LNCaP clone FGC (cell line): Measurements from ENCODE around the gene SH3RF2.

ENCODE experiments used
- DNase-seq: peaks from one replicate; pipeline ENCODE4 v3.0.0-alpha.2; 2011; ENCODE audit warnings: low read depth
- H3K4me3 ChIP-seq: 2 replicates; pipeline ENCODE4 v1.5.1; 2011; ENCODE audit warnings: mild to moderate bottlenecking, low read depth, low read length, control low read depth
- TF ChIP-seq, protein P1 (sequence below): IDR thresholded peaks from 2 replicates; pipeline ENCODE4 v1.5.1; 2012; ENCODE audit warnings: mild to moderate bottlenecking; ENCODE audit not compliant: control insufficient read depth, insufficient read depth; ENCODE audit errors: extremely low read depth

SH3RF2 gene

DNA sequence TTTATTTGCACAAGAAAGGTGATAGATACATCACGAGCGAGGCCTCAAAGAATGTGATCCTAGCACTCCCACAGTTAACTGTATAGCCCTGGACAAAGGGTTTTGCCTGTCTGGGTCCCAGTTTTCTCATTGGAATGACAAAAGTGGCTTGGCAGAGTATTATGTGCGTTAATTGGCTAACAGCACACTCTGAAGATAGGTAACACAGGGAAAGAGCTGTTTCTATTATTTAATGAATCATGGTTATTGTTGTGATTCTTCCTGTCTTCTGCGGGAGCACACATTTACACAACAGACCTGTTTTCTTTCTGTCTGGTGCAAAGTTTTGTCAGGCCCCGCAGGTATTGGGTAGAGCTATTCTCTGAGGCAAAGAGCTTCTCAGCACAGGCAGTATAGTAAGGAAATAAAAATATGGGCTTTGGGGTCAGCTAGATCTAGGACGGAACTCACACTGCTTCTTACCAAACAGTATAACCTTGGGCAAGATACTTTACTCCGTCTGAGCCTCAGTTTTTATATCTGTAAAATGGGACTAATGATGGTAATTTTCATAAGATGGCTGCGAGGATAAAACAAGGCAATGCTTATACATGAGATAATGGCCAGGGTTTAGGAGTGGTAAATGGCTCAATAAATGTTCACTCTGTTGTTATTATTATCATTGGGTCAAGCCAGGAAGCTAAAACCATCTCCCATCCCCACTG is 90.1 kb downstream of the SH3RF2 start:
- H3K4me3 ChIP-seq: no peak overlapping the region
- TF ChIP-seq, protein P1, sequence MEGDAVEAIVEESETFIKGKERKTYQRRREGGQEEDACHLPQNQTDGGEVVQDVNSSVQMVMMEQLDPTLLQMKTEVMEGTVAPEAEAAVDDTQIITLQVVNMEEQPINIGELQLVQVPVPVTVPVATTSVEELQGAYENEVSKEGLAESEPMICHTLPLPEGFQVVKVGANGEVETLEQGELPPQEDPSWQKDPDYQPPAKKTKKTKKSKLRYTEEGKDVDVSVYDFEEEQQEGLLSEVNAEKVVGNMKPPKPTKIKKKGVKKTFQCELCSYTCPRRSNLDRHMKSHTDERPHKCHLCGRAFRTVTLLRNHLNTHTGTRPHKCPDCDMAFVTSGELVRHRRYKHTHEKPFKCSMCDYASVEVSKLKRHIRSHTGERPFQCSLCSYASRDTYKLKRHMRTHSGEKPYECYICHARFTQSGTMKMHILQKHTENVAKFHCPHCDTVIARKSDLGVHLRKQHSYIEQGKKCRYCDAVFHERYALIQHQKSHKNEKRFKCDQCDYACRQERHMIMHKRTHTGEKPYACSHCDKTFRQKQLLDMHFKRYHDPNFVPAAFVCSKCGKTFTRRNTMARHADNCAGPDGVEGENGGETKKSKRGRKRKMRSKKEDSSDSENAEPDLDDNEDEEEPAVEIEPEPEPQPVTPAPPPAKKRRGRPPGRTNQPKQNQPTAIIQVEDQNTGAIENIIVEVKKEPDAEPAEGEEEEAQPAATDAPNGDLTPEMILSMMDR: no peak
- DNase-seq: no peak

DNA sequence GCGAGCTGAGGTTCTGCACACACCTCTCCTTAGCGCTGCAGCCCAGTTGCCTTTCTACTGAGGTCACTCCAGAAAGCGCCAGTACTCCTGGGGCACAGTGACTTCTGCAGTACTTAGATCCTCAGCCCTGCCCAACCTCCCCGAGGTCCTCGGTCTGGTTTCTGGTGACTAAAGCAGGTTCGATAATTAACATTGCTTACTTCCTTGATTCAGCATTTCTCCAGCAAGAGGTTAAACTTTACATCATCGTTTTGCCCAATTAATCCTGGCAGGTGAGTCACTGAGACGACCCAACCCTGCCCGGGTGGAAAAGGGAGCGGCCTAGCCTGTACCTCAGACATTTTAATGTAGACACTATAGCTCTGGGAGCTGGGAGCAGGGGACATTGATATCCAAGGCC is 91.4 kb downstream of the SH3RF2 start:
- H3K4me3 ChIP-seq: no peak overlapping the region
- TF ChIP-seq, protein P1: no peak
- DNase-seq: no peak

DNA sequence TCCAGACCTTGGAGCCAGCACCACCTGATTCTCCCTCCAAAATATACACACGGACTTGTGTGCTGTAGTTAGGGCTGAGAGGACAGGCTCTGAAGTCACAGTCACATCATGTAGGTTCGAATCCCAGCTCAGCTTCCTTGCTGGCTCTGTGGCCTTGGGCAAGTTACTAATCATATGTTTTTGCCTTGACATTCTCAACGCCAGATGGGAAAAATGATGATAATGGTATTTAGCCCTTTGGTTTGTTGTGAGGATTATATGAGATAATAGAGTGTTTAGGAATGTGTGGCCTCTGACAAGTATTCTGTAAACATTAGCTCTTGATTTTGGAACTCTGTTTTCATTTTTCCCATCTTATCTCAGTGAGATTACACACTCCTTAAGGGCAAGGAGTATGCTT is 96.5 kb downstream of the SH3RF2 start:
- H3K4me3 ChIP-seq: no peak overlapping the region
- TF ChIP-seq, protein P1: no peak
- DNase-seq: no peak

DNA sequence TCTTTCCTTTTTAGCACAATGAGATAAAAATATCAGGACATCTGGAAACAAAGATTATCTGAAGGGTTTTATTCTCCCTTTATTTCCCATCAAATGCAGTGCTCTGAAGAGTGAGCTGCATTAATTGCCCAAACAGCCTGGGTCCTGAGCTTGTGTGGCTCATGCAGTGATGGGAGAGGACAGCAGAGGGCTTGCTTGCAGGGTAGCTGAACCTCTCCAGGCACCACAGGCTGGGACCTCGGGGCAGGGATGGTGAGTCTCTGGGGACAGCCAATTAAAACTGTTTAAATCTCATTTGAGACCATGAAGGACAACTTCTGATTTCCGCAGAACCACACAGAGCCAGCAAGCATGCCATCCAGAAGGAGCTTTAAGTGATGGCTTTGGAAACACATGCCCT is 97.7 kb downstream of the SH3RF2 start:
- H3K4me3 ChIP-seq: no peak overlapping the region
- TF ChIP-seq, protein P1: no peak
- no peak for DNase-seq

DNA sequence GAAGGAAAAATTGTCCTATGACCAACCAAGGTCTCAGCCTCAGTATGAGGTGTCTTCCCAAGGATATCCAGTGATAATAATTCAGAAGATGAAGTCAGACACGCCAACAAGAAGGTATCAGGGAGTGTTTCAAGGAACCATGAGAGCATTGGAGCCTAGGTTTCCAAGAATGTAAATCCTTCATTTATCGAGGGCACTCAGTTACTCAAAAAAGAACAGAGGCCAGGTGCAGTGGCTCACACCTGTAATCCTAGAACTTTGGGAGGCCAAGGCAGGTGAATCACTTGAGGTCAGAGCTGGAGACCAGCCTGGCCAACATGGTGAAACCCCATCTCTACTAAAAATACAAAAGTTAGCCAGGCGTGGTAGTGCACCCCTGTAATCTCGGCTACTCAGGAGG is 98.2 kb downstream of the SH3RF2 start:
- no peak overlapping the region for H3K4me3 ChIP-seq
- DNase-seq: no peak
- TF ChIP-seq, protein P1: no peak

DNA sequence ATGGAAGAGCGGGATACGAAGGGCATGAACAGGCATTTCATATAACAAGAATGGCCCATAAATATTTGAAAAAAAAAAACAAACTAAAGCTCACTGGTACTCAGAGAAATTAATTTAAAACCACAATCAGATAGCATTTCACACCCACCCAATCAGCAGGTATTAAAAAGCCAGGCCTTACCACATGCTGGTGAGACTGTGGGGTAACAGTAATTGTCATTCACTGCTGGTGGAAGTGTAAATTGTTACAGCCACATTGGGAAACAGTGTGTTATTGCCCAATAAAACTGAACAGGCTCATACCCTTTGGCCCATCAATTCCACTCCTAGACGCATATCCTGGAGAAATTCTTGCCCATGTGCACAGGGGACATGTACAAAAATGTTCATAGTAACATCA is 103.0 kb downstream of the SH3RF2 start:
- TF ChIP-seq, protein P1: no peak
- H3K4me3 ChIP-seq: no peak overlapping the region
- no peak for DNase-seq

DNA sequence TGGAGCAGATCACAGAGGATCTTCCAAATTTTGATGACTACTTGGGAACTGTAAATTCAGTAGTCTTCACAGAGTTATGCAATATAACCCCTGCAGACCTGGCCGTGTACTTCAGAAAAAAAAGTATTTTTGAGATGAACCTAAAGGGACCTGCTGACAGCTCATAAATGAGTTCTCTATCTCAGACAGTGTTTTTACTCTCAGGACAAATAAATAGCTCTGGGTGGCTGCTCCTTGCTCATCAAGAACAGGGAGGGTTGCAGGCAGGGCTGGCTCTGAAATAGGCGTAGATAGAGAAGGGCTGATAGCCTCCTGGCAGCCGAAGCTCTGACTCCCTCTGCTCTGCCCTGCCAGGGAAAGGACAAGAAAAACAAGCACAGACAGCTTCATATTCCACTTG is 104.1 kb downstream of the SH3RF2 start:
- no peak overlapping the region for H3K4me3 ChIP-seq
- TF ChIP-seq, protein P1: no peak
- DNase-seq: no peak
